NOMO-1 treated with DMSO at 0.1 percent for 48 hours (cell line): ENCODE data around the gene ARHGEF16.

Experiments used
- DNase-seq: peaks from one replicate; lab custom pipeline; 2025; ENCODE audit not compliant: unreplicated experiment; lab: John Stamatoyannopoulos, UW

ARHGEF16 gene

GRCh38 chr1:3467096-3468036 is 12.9 kb downstream of the ARHGEF16 start:
- DNase-seq: no peak

DNA sequence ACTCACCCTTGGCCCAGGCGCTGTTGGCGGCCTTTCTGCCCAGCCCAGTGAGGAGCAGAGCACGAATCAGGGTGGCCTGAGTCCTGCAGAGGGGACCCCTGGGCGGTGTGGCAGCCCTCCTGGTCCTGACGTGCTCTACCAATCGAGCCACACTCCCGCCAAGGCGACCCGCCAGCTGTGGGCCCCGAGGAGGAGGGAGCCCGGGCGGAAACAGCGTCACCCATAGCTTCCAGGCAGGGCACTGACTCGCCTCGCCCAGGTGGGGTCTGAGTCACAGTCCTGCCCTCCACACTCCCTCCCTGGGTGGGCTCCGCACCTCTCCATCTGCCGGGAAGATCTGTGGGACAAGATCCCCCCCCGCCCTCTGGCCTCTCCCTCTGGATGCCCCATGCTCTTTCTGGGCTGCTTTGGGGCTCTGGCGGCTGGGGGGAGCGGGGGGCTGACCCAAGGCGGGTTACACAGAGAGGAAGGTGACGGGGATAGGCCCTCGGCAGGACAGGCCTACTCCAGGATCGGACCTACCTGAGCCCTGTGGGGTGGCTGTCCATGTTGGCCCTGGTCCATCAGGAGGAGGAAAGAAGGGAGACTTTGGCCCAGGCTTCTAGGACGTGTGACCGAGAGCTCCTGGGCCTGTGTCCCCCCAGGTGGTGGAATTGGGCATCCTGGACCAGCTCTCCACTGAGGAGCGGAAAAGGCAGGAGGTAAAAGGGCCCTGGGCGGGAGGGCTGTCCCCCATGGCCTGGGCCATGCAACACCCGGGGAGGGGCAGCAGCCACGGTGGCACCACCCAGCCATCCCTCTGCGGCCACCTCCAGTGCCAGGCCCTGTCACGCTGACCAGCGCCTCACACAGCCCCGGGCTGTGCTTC is 14.0 kb downstream of the ARHGEF16 start:
- no peak for DNase-seq

DNA sequence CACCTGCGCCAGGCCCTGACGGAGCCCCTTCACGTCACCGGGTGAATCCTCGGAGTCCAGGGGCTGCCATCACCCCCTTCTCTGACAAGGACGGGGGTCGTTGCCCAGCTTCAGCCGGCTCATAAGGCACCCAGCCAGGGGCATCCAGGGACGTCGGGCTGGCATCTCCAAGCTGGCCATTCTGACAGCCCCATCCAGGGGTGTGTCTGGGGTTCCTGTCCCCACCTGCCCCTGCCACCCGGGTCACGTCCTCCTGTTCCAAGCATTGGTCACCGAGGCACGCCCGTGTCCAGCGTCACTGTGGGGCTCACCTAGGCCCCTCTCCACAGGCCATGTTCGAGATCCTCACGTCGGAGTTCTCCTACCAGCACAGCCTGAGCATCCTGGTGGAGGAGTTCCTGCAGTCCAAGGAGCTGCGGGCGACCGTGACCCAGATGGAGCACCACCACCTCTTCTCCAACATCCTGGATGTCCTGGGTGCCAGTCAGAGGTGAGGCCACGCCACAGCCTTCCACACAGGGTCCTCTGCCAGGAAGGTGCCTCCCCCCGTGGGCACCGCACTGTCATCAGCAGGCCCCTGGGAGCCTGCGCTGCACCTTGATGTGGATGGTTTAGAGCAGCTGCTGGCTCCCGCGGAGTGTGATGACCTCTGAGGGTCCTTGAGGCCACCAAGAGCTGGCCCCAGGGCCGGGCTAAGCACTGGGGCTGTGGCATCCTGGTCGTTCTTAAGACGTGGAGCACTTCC is 14.8 kb downstream of the ARHGEF16 start:
- DNase-seq: no peak

DNA sequence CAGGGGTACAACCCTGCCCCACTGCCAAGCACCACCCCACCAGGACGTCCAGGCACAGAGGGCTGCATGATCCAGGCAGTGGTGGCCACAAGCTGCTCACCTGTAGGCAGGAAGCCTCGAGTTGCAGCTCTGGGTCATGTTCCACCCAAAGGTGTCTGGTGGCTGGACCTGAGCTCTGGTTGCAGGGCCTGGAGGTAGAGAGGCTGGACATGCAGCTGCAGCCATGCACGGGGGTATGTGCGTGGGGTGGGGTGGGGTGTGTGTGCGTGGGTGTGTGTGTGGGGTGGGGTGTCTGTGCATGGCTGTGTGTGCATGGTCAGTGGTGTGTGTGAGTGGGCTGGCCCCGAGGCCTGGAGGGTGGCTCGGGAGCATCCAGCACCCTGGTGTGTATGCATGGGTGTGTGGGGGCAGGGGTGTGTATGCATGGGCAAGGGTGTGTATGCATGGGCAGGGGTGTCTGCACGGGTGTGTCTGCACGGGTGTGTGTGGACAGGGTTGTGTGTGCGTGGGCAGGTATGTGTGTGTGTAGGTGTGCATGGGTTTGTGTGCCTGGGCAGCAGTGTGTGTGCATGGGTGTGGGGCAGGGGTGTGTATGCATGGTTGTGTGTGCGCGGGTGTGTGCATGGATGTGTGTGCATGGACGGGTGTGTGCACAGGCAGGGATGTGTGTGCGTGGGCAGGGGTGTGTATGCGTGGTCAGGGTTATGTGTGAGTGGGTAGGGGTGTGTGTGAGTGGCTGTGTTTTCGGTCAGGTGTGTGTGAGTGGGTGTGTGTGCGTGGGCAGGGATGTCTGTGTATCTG is 15.6 kb downstream of the ARHGEF16 start:
- no peak for DNase-seq

GRCh38 chr1:3470650-3471355 is 16.3 kb downstream of the ARHGEF16 start:
- no peak for DNase-seq

- no peak for DNase-seq
These were observed 17.1 kb downstream of the ARHGEF16 start for GRCh38 chr1:3471356-3472087.

- DNase-seq: no peak
These were observed 17.8 kb downstream of the ARHGEF16 start for GRCh38 chr1:3472088-3472850.

- DNase-seq: no peak
These were observed 18.4 kb downstream of the ARHGEF16 start for GRCh38 chr1:3472906-3473305.

- DNase-seq: no peak
These were observed 18.9 kb downstream of the ARHGEF16 start for GRCh38 chr1:3473381-3473844.

- no peak for DNase-seq
These were observed 19.6 kb downstream of the ARHGEF16 start for GRCh38 chr1:3474016-3474415.

- no peak for DNase-seq
These were observed 20.0 kb downstream of the ARHGEF16 start for GRCh38 chr1:3474421-3474820.

- DNase-seq: no peak
These were observed 21.5 kb downstream of the ARHGEF16 start for GRCh38 chr1:3475839-3476573.

DNA sequence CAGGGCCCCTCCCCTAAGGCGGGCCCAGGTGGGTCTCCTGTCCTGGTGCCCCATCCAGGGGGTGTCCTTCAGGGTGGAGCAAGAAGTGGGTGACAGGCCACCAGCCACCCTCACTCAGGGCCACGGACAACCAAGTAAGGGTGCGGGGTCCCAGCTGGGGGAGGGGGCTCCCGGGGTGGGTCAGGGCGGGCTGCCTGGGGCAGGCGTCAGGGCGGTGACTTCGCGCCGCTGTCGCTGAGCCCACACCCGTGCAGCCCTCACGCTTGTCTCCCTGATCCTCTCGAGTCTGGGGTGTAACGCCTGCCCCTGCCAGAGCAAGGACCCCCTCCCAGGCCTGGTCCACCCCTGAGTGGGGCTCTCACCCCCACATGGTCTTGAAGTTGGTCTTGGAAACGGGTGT is 22.2 kb downstream of the ARHGEF16 start:
- no peak for DNase-seq

DNA sequence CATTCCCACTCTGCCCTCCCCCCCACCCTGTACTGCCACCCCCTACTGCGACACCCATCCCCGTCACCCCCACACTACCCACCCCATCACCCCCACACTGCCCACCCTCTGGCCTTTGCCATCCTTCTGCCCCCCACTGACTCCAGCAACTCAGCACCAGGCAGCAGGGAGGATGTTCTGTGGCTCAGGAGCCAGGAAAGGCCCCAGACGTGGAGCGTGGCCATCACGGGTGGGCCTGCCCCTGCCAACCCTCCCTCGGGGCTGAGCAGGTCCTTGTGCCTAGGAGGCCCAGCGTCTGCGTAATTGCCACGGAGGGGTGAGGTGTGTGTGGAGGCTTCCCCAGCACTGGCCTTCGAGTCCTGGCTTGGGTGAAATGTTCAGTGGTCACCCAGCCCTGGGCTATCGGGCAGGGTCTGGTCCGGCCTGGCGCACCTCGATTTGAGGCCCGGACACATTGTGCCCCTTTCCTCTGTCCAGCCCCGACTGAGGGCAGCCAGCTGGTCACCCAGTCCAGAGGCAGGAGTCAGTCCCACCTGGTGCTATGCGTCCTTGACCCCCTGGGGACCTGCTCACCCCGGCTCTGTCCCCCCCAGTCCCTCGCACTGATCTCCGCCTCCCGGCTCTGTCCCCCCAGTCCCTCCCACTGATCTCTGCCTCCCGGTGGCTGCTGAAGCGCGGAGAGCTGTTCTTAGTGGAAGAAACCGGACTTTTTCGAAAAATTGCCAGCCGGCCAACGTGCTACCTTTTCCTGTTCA is 23.0 kb downstream of the ARHGEF16 start:
- no peak for DNase-seq

- no peak for DNase-seq
These were observed 23.7 kb downstream of the ARHGEF16 start for GRCh38 chr1:3478187-3478586.

- DNase-seq: no peak
These were observed 25.3 kb downstream of the ARHGEF16 start for GRCh38 chr1:3479511-3480368.
